GM19468 (cell line): Measurements from ENCODE around the gene BDH1.
A peak's percentile ranks its signal among the peaks of the same experiment; 100 is the strongest.
"Not testable (repeated sequence)": the region's sequence is repeated elsewhere in the genome, so short reads cannot be mapped to it uniquely, and the experiment has no call there.

Source experiments
- ATAC-seq: cut with Tn5 transposase; IDR thresholded peaks from one replicate; pipeline ENCODE4 v1.9.1; 2021; ENCODE audit warnings: mild to moderate bottlenecking, moderate library complexity, moderate number of reproducible peaks; ENCODE audit not compliant: unreplicated experiment; ENCODE audit errors: extremely low read depth

BDH1 gene

GRCh38 chr3:197580253-197580691, 24.5 kb upstream of the BDH1 start:
- ATAC-seq, result no peak

GRCh38 chr3:197578376-197578775, 22.6 kb upstream of the BDH1 start:
- no peak for ATAC-seq

- ATAC-seq, result no peak
These were observed 21.8 kb upstream of the BDH1 start for GRCh38 chr3:197577366-197578074.

GRCh38 chr3:197576838-197577237, 21.1 kb upstream of the BDH1 start:
- ATAC-seq, result no peak

- no peak for ATAC-seq
These were observed 19.6 kb upstream of the BDH1 start for GRCh38 chr3:197575362-197575761.

GRCh38 chr3:197574396-197574991, 18.7 kb upstream of the BDH1 start:
- ATAC-seq, result not testable (repeated sequence)

- no peak for ATAC-seq
These were observed 17.4 kb upstream of the BDH1 start for GRCh38 chr3:197573048-197573767.

GRCh38 chr3:197571880-197572172, 16.1 kb upstream of the BDH1 start:
- ATAC-seq, result not testable (repeated sequence)

- not testable (repeated sequence) for ATAC-seq
These were observed 15.5 kb upstream of the BDH1 start for GRCh38 chr3:197571074-197571879.

- ATAC-seq, result not testable (repeated sequence)
These were observed 13.7 kb upstream of the BDH1 start for GRCh38 chr3:197569433-197569832.

- ATAC-seq, result no peak
These were observed 12.3 kb upstream of the BDH1 start for GRCh38 chr3:197567904-197568681.

- ATAC-seq, result not testable (repeated sequence)
These were observed 10.4 kb upstream of the BDH1 start for GRCh38 chr3:197566155-197566554.

- ATAC-seq, result no peak
These were observed 8.5 kb upstream of the BDH1 start for GRCh38 chr3:197564097-197564843.

GRCh38 chr3:197562398-197563251, 6.9 kb upstream of the BDH1 start:
- ATAC-seq, result no peak

GRCh38 chr3:197561926-197562325, 6.2 kb upstream of the BDH1 start:
- no peak for ATAC-seq

GRCh38 chr3:197559651-197560050, 3.9 kb upstream of the BDH1 start:
- ATAC-seq, result no peak

- ATAC-seq, result peak; percentile 96
These were observed 1.0 kb downstream of the BDH1 start for GRCh38 chr3:197554562-197555280.

GRCh38 chr3:197554196-197554561, 1.6 kb downstream of the BDH1 start:
- ATAC-seq, result no peak
